Neutrophil (primary cell): ENCODE measurements around the gene KLHL30.

Experiments used
- H3K27ac ChIP-seq: fragments of 200-600 bp; sonication (generic); 2 replicates; pipeline ENCODE4 v1.5.1; 2016; ENCODE audit warnings: mild to moderate bottlenecking, moderate library complexity
- H3K27me3 ChIP-seq: fragments of 200-600 bp; sonication (generic); 2 replicates; pipeline ENCODE4 v1.6.0; 2016; ENCODE audit warnings: mild to moderate bottlenecking
- H3K36me3 ChIP-seq: fragments of 200-600 bp; sonication (generic); 2 replicates; pipeline ENCODE4 v1.5.1; 2017
- H3K4me1 ChIP-seq, 2 experiments: fragments of 200-600 bp in 1 of 2; sonication (generic) in 1 of 2; 1 replicate in 1 of 2; 2 replicates in 1 of 2; pipeline versions ENCODE4 v1.5.1 to v1.6.1; 2013 to 2016; ENCODE audit warnings: low read depth in 1 of 2, low read length in 1 of 2, mild to moderate bottlenecking in 1 of 2, moderate library complexity in 1 of 2; ENCODE audit not compliant: control insufficient read depth in 1 of 2, insufficient read depth in 1 of 2
- H3K4me3 ChIP-seq, 2 experiments: fragments of 200-600 bp in 1 of 2; sonication (generic) in 1 of 2; 1 replicate in 1 of 2; 2 replicates in 1 of 2; pipeline ENCODE4 v1.5.1; 2013 to 2016; ENCODE audit warnings: low read depth in 1 of 2, low read length in 1 of 2, mild to moderate bottlenecking in 1 of 2, moderate library complexity in 1 of 2
- H3K9me3 ChIP-seq: fragments of 200-600 bp; sonication (generic); 2 replicates; pipeline ENCODE4 v1.5.1; 2016
- CTCF ChIP-seq: fragments of 200-600 bp; sonication (generic); IDR thresholded peaks from 2 replicates; pipeline ENCODE4 v1.5.1; 2016; ENCODE audit warnings: antibody characterized with exemption

KLHL30 gene

GRCh38 chr2:238137885-238138284 lies 583 bp upstream of the KLHL30 start:
- H3K9me3 ChIP-seq, result no peaks in the 10 kb centered on the region
- no peak overlapping the region for H3K4me3 ChIP-seq
- no peaks in the 10 kb centered on the region for H3K27me3 ChIP-seq
- no peaks in the 10 kb centered on the region for H3K36me3 ChIP-seq
- peaks cover 6 to 9% of the 10 kb centered on the region in 2 experiments for H3K4me1 ChIP-seq
- no peak for TF ChIP-seq CTCF
- H3K27ac ChIP-seq, result no peak overlapping the region

- Histone ChIP-seq H3K9me3 (no peaks in the 10 kb centered on the region), H3K27me3 (no peaks in the 10 kb centered on the region), H3K27ac (no peak overlapping the region), H3K4me3 (no peak overlapping the region), H3K4me1 (peaks cover 6 to 9% of the 10 kb centered on the region in 2 experiments), H3K36me3 (no peaks in the 10 kb centered on the region)
- peak; percentile 23 for TF ChIP-seq CTCF
Measured at GRCh38 chr2:238139196-238140039, 950 bp downstream of the KLHL30 start.

GRCh38 chr2:238140040-238140439 lies 1.6 kb downstream of the KLHL30 start:
- no peaks in the 10 kb centered on the region for H3K36me3 ChIP-seq
- no peak for TF ChIP-seq CTCF
- H3K9me3 ChIP-seq, result no peaks in the 10 kb centered on the region
- H3K4me3 ChIP-seq, result no peak overlapping the region
- H3K4me1 ChIP-seq, result peaks cover 6 to 9% of the 10 kb centered on the region in 2 experiments
- no peak overlapping the region for H3K27ac ChIP-seq
- H3K27me3 ChIP-seq, result no peaks in the 10 kb centered on the region

- TF ChIP-seq CTCF, result no peak
- no peaks in the 10 kb centered on the region for H3K36me3 ChIP-seq
- no peaks in the 10 kb centered on the region for H3K27me3 ChIP-seq
- H3K9me3 ChIP-seq, result no peaks in the 10 kb centered on the region
- no peak overlapping the region for H3K4me3 ChIP-seq
- peaks cover 6 to 9% of the 10 kb centered on the region in 2 experiments for H3K4me1 ChIP-seq
- H3K27ac ChIP-seq, result no peak overlapping the region
Measured at GRCh38 chr2:238140721-238141540, 2.5 kb downstream of the KLHL30 start.

GRCh38 chr2:238141541-238142318 lies 3.3 kb downstream of the KLHL30 start:
- peaks cover 6 to 9% of the 10 kb centered on the region in 2 experiments for H3K4me1 ChIP-seq

More at GRCh38 chr2:238141541-238142318, 3.3 kb downstream of the KLHL30 start:
- no peak overlapping the region for H3K27ac ChIP-seq
- H3K36me3 ChIP-seq, result no peaks in the 10 kb centered on the region
- no peaks in the 10 kb centered on the region for H3K27me3 ChIP-seq
- H3K4me3 ChIP-seq, result no peak overlapping the region
- no peak for TF ChIP-seq CTCF
- H3K9me3 ChIP-seq, result no peaks in the 10 kb centered on the region
